HCT116 (cell line): ENCODE data around the gene TLCD1. TPM values are rescaled to one million over a fixed set of nuclear protein-coding genes. Genes with fewer than 3 reads are reported as not detected.

ENCODE experiments used
- ATAC-seq: fragments of 200-7000 bp; cut with Tn5 transposase; 2 replicates; pipeline ENCODE4 v1.9.1; 2020; ENCODE audit warnings: mild to moderate bottlenecking, moderate library complexity
- BruUV-seq: library from RNA; stranded (reverse); fragments of 400-500 nt; replicated peaks from 2 replicates; lab custom pipeline; 2021; lab: Mats Ljungman, UMichigan
- CTCF ChIA-PET: fragments of 300-600 bp; sonication (Branson Sonifier 250); formaldehyde crosslinking; loops from one replicate; lab custom pipeline; 2021; ENCODE audit warnings: antibody characterized with exemption; lab: Charles Lee
- POLR2A ChIA-PET: fragments of 300-600, 350-600 bp; sonication (Branson Sonifier 250); formaldehyde crosslinking; loops from one replicate; lab custom pipeline; 2021; ENCODE audit warnings: antibody characterized with exemption; lab: Charles Lee
- RAD21 ChIA-PET, 2 experiments: fragments of 300-600 bp; sonication (Branson Sonifier 250); formaldehyde crosslinking; loops; one replicate each; lab custom pipeline; 2023; ENCODE audit warnings: low total read pairs in 2 of 2; ENCODE audit not compliant: uncharacterized antibody in 2 of 2, unreplicated experiment in 2 of 2, low non-redundant PET in 1 of 2; lab: Charles Lee
- DNase-seq: peaks from one replicate; pipeline ENCODE4 v3.0.0-alpha.2; 2010; ENCODE audit warnings: low read depth, low spot score
- H2AFZ ChIP-seq: fragments of 200-600 bp; shearing (Covaris generic), sonication (generic); 2 replicates; pipeline ENCODE4 v1.6.1; 2017; ENCODE audit warnings: low read depth, mixed run types, mixed read lengths, antibody characterized with exemption, low read length; ENCODE audit not compliant: poor library complexity, severe bottlenecking
- H3K27ac ChIP-seq: 2 replicates; pipeline ENCODE4 v1.5.1; 2012; ENCODE audit warnings: low read depth, low read length
- H3K27me3 ChIP-seq: fragments of 200-600 bp; sonication (generic); 2 replicates; pipeline ENCODE4 v1.6.1; 2016; ENCODE audit warnings: mixed run types, low read length, mixed read lengths; ENCODE audit not compliant: insufficient read depth
- H3K36me3 ChIP-seq, 2 experiments: fragments of 200-500 bp in 1 of 2; fragments of 200-600 bp in 1 of 2; sonication (Bioruptor generic) in 1 of 2; sonication (generic) in 1 of 2; 2 replicates each; pipeline versions ENCODE4 v1.5.1 to v1.6.1; 2014 to 2016; ENCODE audit warnings: low read length in 2 of 2, inconsistent platforms in 1 of 2, mixed read lengths in 1 of 2, mixed run types in 1 of 2; ENCODE audit not compliant: insufficient read depth in 2 of 2, control insufficient read depth in 1 of 2
- H3K4me1 ChIP-seq, 2 experiments: fragments of 200-600 bp in 1 of 2; sonication (generic) in 1 of 2; 2 replicates each; pipeline versions ENCODE4 v1.5.1 to v1.6.1; 2012 to 2017; ENCODE audit warnings: low read length in 2 of 2, inconsistent platforms in 1 of 2, mild to moderate bottlenecking in 1 of 2, mixed read lengths in 1 of 2, mixed run types in 1 of 2, moderate library complexity in 1 of 2; ENCODE audit not compliant: insufficient read depth in 2 of 2, control insufficient read depth in 1 of 2
- H3K4me2 ChIP-seq: fragments of 200-600 bp; sonication (generic); 2 replicates; pipeline ENCODE4 v1.6.1; 2017; ENCODE audit warnings: mixed run types, low read length, mixed read lengths
- H3K4me3 ChIP-seq, 2 experiments: fragments of 200-600 bp in 1 of 2; sonication (generic) in 1 of 2; replicated peaks in 1 of 2; 2 replicates each; pipeline ENCODE4 v1.5.1; 2011 to 2016; ENCODE audit warnings: low read length in 2 of 2, control low read depth in 1 of 2, low read depth in 1 of 2, mild to moderate bottlenecking in 1 of 2, mixed read lengths in 1 of 2, mixed run types in 1 of 2
- H3K79me2 ChIP-seq: fragments of 200-600 bp; sonication (generic); 2 replicates; pipeline ENCODE4 v1.6.1; 2017; ENCODE audit warnings: mild to moderate bottlenecking, mixed run types, low read length, moderate library complexity, mixed read lengths; ENCODE audit not compliant: insufficient read depth
- H3K9ac ChIP-seq: fragments of 200-600 bp; sonication (generic); 2 replicates; pipeline ENCODE4 v1.6.1; 2016; ENCODE audit warnings: low read length, mixed read lengths
- H3K9me2 ChIP-seq: fragments of 200-600 bp; sonication (generic), shearing (Covaris generic); 2 replicates; pipeline ENCODE4 v1.6.1; 2017; ENCODE audit warnings: mixed run types, mild to moderate bottlenecking, moderate library complexity; ENCODE audit not compliant: insufficient read depth
- H3K9me3 ChIP-seq, 2 experiments: fragments of 200-500 bp in 1 of 2; fragments of 200-600 bp in 1 of 2; sonication (Bioruptor generic) in 1 of 2; sonication (generic) in 1 of 2; 2 replicates each; pipeline ENCODE4 v1.6.1; 2014 to 2017; ENCODE audit warnings: low read length in 2 of 2, mixed read lengths in 2 of 2, inconsistent platforms in 1 of 2, low read depth in 1 of 2, mild to moderate bottlenecking in 1 of 2, mixed run types in 1 of 2, moderate library complexity in 1 of 2; ENCODE audit not compliant: control insufficient read depth in 1 of 2, insufficient read depth in 1 of 2
- H4K20me1 ChIP-seq: fragments of 200-600 bp; sonication (generic), shearing (Covaris generic); 2 replicates; pipeline ENCODE4 v1.6.1; 2017; ENCODE audit warnings: mixed run types, mild to moderate bottlenecking, moderate library complexity; ENCODE audit not compliant: insufficient read depth
- ATF3 ChIP-seq: IDR thresholded peaks from 2 replicates; pipeline ENCODE4 v1.6.1; 2012
- CBX3 ChIP-seq: IDR thresholded peaks from 2 replicates; pipeline ENCODE4 v1.6.1; 2012; ENCODE audit warnings: low read depth
- CTCF ChIP-seq, 3 experiments: fragments of 200-600 bp in 1 of 3; sonication (generic) in 1 of 3; IDR thresholded peaks in 2 of 3; conservative IDR thresholded peaks in 1 of 3; 2 replicates each; pipeline ENCODE4 v1.5.1; 2012 to 2017; ENCODE audit warnings: low read depth in 2 of 3, low read length in 2 of 3, antibody characterized with exemption in 1 of 3, borderline replicate concordance in 1 of 3, control low read depth in 1 of 3, mild to moderate bottlenecking in 1 of 3, mixed read lengths in 1 of 3, mixed run types in 1 of 3, moderate library complexity in 1 of 3; ENCODE audit not compliant: insufficient read depth in 1 of 3
- EGR1 ChIP-seq: IDR thresholded peaks from 2 replicates; pipeline ENCODE4 v1.6.1; 2012; ENCODE audit warnings: low read depth
- ELF1 ChIP-seq: IDR thresholded peaks from 2 replicates; pipeline ENCODE4 v1.6.1; 2012; ENCODE audit warnings: low read depth, borderline replicate concordance
- EZH2 ChIP-seq: fragments of 200-600 bp; sonication (generic); IDR thresholded peaks from 2 replicates; pipeline ENCODE4 v1.6.1; 2017; ENCODE audit warnings: antibody characterized with exemption, mixed run types
- FOSL1 ChIP-seq: IDR thresholded peaks from 2 replicates; pipeline ENCODE4 v1.6.1; 2012; ENCODE audit warnings: low read depth
- JUND ChIP-seq: IDR thresholded peaks from 2 replicates; pipeline ENCODE4 v1.6.1; 2012
- POLR2A ChIP-seq: IDR thresholded peaks from 2 replicates; pipeline ENCODE4 v1.7.0; 2011; ENCODE audit warnings: borderline replicate concordance; ENCODE audit not compliant: insufficient read depth, insufficient read length; ENCODE audit errors: extremely low read depth
- RAD21 ChIP-seq: IDR thresholded peaks from 2 replicates; pipeline ENCODE4 v1.6.1; 2012; ENCODE audit warnings: low read depth, mild to moderate bottlenecking
- SP1 ChIP-seq: IDR thresholded peaks from 2 replicates; pipeline ENCODE4 v1.6.1; 2012; ENCODE audit warnings: low read depth
- SRF ChIP-seq: IDR thresholded peaks from 2 replicates; pipeline ENCODE4 v1.6.1; 2012; ENCODE audit warnings: low read depth
- YY1 ChIP-seq: IDR thresholded peaks from 2 replicates; pipeline ENCODE4 v1.6.1; 2011; ENCODE audit warnings: low read length, low read depth, moderate library complexity, mild to moderate bottlenecking; ENCODE audit not compliant: insufficient replicate concordance; ENCODE audit errors: extremely low read depth
- ZBTB33 ChIP-seq: IDR thresholded peaks from 2 replicates; pipeline ENCODE4 v1.6.1; 2011; ENCODE audit warnings: mild to moderate bottlenecking, low read length, moderate library complexity; ENCODE audit not compliant: insufficient replicate concordance; ENCODE audit errors: extremely low read depth
- ZFX ChIP-seq: fragments of 450-650 bp; IDR thresholded peaks from 2 replicates; pipeline ENCODE4 v1.6.1; 2017
- intact Hi-C: fragments of 100-400 bp; cut with micrococcal nuclease; formaldehyde crosslinking; loops from 2 replicates; pipeline ENCODE4 v1.10.0; 2022
- total RNA-seq: library from RNA; stranded (reverse); gene quantifications from one replicate; pipeline ENCODE4 v1.2.1, GENCODE V29; 2021; ENCODE audit not compliant: unreplicated experiment

The TLCD1 gene
- total RNA-seq, 1 experiment from 2014 or later, result 28.3 TPM

GRCh38 chr17:28743243-28744103, 17.4 kb upstream of the TLCD1 start, which contains the start of gene TRAF4 (continued):
- TF ChIP-seq ZBTB33 (peak; percentile 75), YY1 (no peak), ZFX (no peak)

GRCh38 chr17:28741358-28742349, 15.6 kb upstream of the TLCD1 start:
- BruUV-seq, result no TSS peak
- no peak for ATAC-seq
- RAD21 ChIA-PET, result no interaction called here
- intact Hi-C loops, result no loop called here
- H3K27ac ChIP-seq, result peak overlapping the region; percentile 98
- no peaks in the 10 kb centered on the region for H3K9me2 ChIP-seq
- no peak overlapping the region for H3K9ac ChIP-seq
- H3K36me3 ChIP-seq, result peaks cover 0 to 12% of the 10 kb centered on the region in 2 experiments; a peak in 2 of 4 replicates
- peaks cover 5% of the 10 kb centered on the region; the same call in 1 of the 2 replicates for H4K20me1 ChIP-seq
- H3K79me2 ChIP-seq, result peaks cover 25% of the 10 kb centered on the region
- no peaks in the 10 kb centered on the region for H3K9me3 ChIP-seq
- DNase-seq, result no peak
- POLR2A ChIA-PET, result interaction anchor here (1.1 kb wide), 2 partner anchors 13 to 15 kb away, joined by 4 read pairs; partner anchors contain the start of gene NEK8
- CTCF ChIA-PET, result interaction anchor here (13.6 kb wide), 1 partner anchor 14 kb away, joined by 207 read pairs; the partner anchor contains the start of genes NEK8 and TLCD1
- no peak overlapping the region for H2AFZ ChIP-seq
- H3K27me3 ChIP-seq, result no peaks in the 10 kb centered on the region
- no peak overlapping the region for H3K4me3 ChIP-seq
- peak overlapping the region; percentile 99; the same call in 1 of the 2 replicates for H3K4me2 ChIP-seq
- H3K4me1 ChIP-seq, result peaks cover 25 to 46% of the 10 kb centered on the region in 2 experiments
- TF ChIP-seq CBX3 (no peak), SP1 (no peak), EZH2 (no peak), ELF1 (no peak), ATF3 (no peak), POLR2A (no peak), CTCF (IDR thresholded peaks at IDR 0.05 in 2 of 3, conservative IDR thresholded peaks at IDR 0.05 in 1 of 3; ENCODE audit: borderline replicate concordance in 1 of 3, insufficient read depth in 1 of 3, low read depth in 2 of 3, low read length in 2 of 3) (no peak), RAD21 (no peak), SRF (no peak), ZBTB33 (no peak), JUND (no peak), EGR1 (no peak), ZFX (no peak), FOSL1 (no peak)
